H1 (cell line): ENCODE measurements around the gene ENPP1. TPM values are rescaled to one million over a fixed set of nuclear protein-coding genes. Genes with fewer than 3 reads are reported as not detected.

Experiments used
- CTCF ChIA-PET: fragments of 300-600 bp; sonication (Branson Sonifier 250); formaldehyde crosslinking; loops from one replicate; lab custom pipeline; 2021; ENCODE audit not compliant: partially characterized antibody; lab: Charles Lee
- POLR2A ChIA-PET: fragments of 300-600 bp; sonication (Branson Sonifier 250); formaldehyde crosslinking; loops from one replicate; lab custom pipeline; 2021; ENCODE audit warnings: inconsistent platforms; ENCODE audit not compliant: partially characterized antibody; lab: Charles Lee
- DNase-seq, 2 experiments: peaks; one replicate each; pipeline versions ENCODE4 v3.0.0 to v3.0.0-alpha.2; 2010 to 2022; ENCODE audit warnings: low spot score in 2 of 2, low read depth in 1 of 2, mixed read lengths in 1 of 2
- FAIRE-seq: peaks from 2 replicates; lab custom pipeline; 2011; peaks lifted over from hg19 to GRCh38; lab: Jason Lieb, UNC
- H2AFZ ChIP-seq: 2 replicates; pipeline ENCODE4 v1.8.1; 2012; ENCODE audit warnings: low read length, inconsistent platforms
- H2AK5ac ChIP-seq: 2 replicates; pipeline ENCODE4 v1.6.1; 2013; ENCODE audit warnings: low read depth, low read length
- H2BK120ac ChIP-seq: replicated peaks from 2 replicates; pipeline ENCODE3; 2013; ENCODE audit warnings: low read depth, low read length, inconsistent platforms
- H2BK12ac ChIP-seq: 2 replicates; pipeline ENCODE4 v1.6.1; 2013; ENCODE audit warnings: low read depth, low read length
- H2BK15ac ChIP-seq: 2 replicates; pipeline ENCODE4 v1.6.1; 2013; ENCODE audit warnings: low read length
- H2BK20ac ChIP-seq: 2 replicates; pipeline ENCODE4 v1.6.1; 2013; ENCODE audit warnings: low read length
- H2BK5ac ChIP-seq: 2 replicates; pipeline ENCODE4 v1.6.1; 2013; ENCODE audit warnings: low read depth, low read length
- H3K14ac ChIP-seq: 2 replicates; pipeline ENCODE4 v1.6.1; 2013; ENCODE audit warnings: inconsistent platforms; ENCODE audit not compliant: insufficient read length
- H3K18ac ChIP-seq: 2 replicates; pipeline ENCODE4 v1.6.1; 2013; ENCODE audit warnings: low read length; ENCODE audit errors: extremely low read depth
- H3K23ac ChIP-seq: 2 replicates; pipeline ENCODE4 v1.6.1; 2013; ENCODE audit warnings: inconsistent platforms; ENCODE audit not compliant: insufficient read length
- H3K23me2 ChIP-seq: 2 replicates; pipeline ENCODE4 v1.6.1; 2013; ENCODE audit warnings: low read depth, low read length
- H3K27ac ChIP-seq: 2 replicates; pipeline ENCODE4 v1.6.1; 2011; ENCODE audit warnings: low read depth, low read length, inconsistent platforms
- H3K27me3 ChIP-seq, 4 experiments: replicated peaks in 1 of 4; 1 replicate in 1 of 4; 2 replicates in 3 of 4; pipeline versions ENCODE4 v1.6.1 to v1.8.1; 2011 to 2013; ENCODE audit warnings: low read length in 3 of 4, mild to moderate bottlenecking in 3 of 4, inconsistent platforms in 2 of 4, mixed read lengths in 2 of 4, moderate library complexity in 1 of 4; ENCODE audit not compliant: control insufficient read depth in 3 of 4, insufficient read depth in 3 of 4; ENCODE audit errors: extremely low read depth in 1 of 4
- H3K36me3 ChIP-seq, 4 experiments: 2 replicates each; pipeline versions ENCODE4 v1.6.1 to v1.8.1; 2011 to 2013; ENCODE audit warnings: mild to moderate bottlenecking in 4 of 4, low read length in 3 of 4, moderate library complexity in 2 of 4, control low read depth in 1 of 4, inconsistent platforms in 1 of 4; ENCODE audit not compliant: insufficient read depth in 4 of 4, control insufficient read depth in 2 of 4
- H3K4ac ChIP-seq: replicated peaks from 2 replicates; pipeline ENCODE3; 2013; ENCODE audit warnings: low read length, low read depth, mixed read lengths, inconsistent platforms; ENCODE audit not compliant: insufficient read length
- H3K4me1 ChIP-seq, 4 experiments: replicated peaks in 1 of 4; 1 replicate in 1 of 4; 2 replicates in 3 of 4; pipeline versions ENCODE4 v1.6.1 to v1.8.1; 2011 to 2013; ENCODE audit warnings: low read length in 3 of 4, inconsistent platforms in 2 of 4, mixed read lengths in 1 of 4; ENCODE audit not compliant: insufficient read depth in 4 of 4, control insufficient read depth in 3 of 4
- H3K4me2 ChIP-seq, 2 experiments: 2 replicates each; pipeline versions ENCODE4 v1.6.1 to v1.8.1; 2011 to 2013; ENCODE audit warnings: low read depth in 2 of 2, low read length in 2 of 2, control low read depth in 1 of 2, inconsistent platforms in 1 of 2, mild to moderate bottlenecking in 1 of 2; ENCODE audit not compliant: insufficient read depth in 1 of 2
- H3K4me3 ChIP-seq, 4 experiments: fragments of 200-600, 300-600 bp in 1 of 4; sonication (generic), shearing (Covaris generic), sonication (Bioruptor Twin) in 1 of 4; 2 replicates each; pipeline versions ENCODE4 v1.5.1 to v1.8.1; 2011 to 2016; ENCODE audit warnings: low read length in 4 of 4, low read depth in 3 of 4, control low read depth in 2 of 4, inconsistent platforms in 2 of 4, mild to moderate bottlenecking in 2 of 4, mixed read lengths in 1 of 4, moderate library complexity in 1 of 4; ENCODE audit not compliant: insufficient read depth in 2 of 4; ENCODE audit errors: extremely low read depth in 1 of 4
- H3K56ac ChIP-seq: replicated peaks from 2 replicates; pipeline ENCODE3; 2013; ENCODE audit warnings: low read depth, mild to moderate bottlenecking, mixed read lengths, low read length, inconsistent platforms; ENCODE audit not compliant: insufficient read length
- H3K79me1 ChIP-seq: 2 replicates; pipeline ENCODE4 v1.6.1; 2013; ENCODE audit warnings: low read depth, low read length, control low read depth
- H3K79me2 ChIP-seq, 2 experiments: 2 replicates each; pipeline versions ENCODE4 v1.6.1 to v1.8.1; 2012 to 2013; ENCODE audit warnings: low read length in 2 of 2, mild to moderate bottlenecking in 2 of 2, inconsistent platforms in 1 of 2; ENCODE audit not compliant: insufficient read depth in 2 of 2, control insufficient read depth in 1 of 2
- H3K9ac ChIP-seq, 4 experiments: replicated peaks in 1 of 4; 1 replicate in 1 of 4; 2 replicates in 3 of 4; pipeline versions ENCODE4 v1.6.1 to v1.8.1; 2011 to 2013; ENCODE audit warnings: low read depth in 3 of 4, low read length in 3 of 4, control low read depth in 2 of 4, mild to moderate bottlenecking in 2 of 4, moderate library complexity in 2 of 4, inconsistent platforms in 1 of 4; ENCODE audit errors: extremely low read depth in 1 of 4
- H3K9me3 ChIP-seq, 2 experiments: 2 replicates each; pipeline versions ENCODE4 v1.6.1 to v1.8.1; 2012 to 2013; ENCODE audit warnings: mild to moderate bottlenecking in 2 of 2, moderate library complexity in 2 of 2, control low read depth in 1 of 2, inconsistent platforms in 1 of 2, low read depth in 1 of 2, low read length in 1 of 2, mixed read lengths in 1 of 2; ENCODE audit not compliant: insufficient read depth in 2 of 2
- H4K20me1 ChIP-seq, 2 experiments: replicated peaks in 1 of 2; 2 replicates each; pipeline versions ENCODE3 to v1.8.1; 2011 to 2013; ENCODE audit warnings: inconsistent platforms in 2 of 2, low read length in 2 of 2, mild to moderate bottlenecking in 1 of 2; ENCODE audit not compliant: insufficient read depth in 2 of 2, control insufficient read depth in 1 of 2
- H4K5ac ChIP-seq: 2 replicates; pipeline ENCODE4 v1.6.1; 2013; ENCODE audit warnings: low read length, low read depth, mixed read lengths, inconsistent platforms; ENCODE audit not compliant: insufficient read length
- H4K8ac ChIP-seq: 2 replicates; pipeline ENCODE4 v1.8.0; 2013; ENCODE audit warnings: mild to moderate bottlenecking, moderate library complexity, low read length, inconsistent platforms; ENCODE audit not compliant: insufficient read depth; ENCODE audit errors: extremely low read depth
- H4K91ac ChIP-seq: replicated peaks from 2 replicates; pipeline ENCODE3; 2013; ENCODE audit warnings: low read length, mixed read lengths, inconsistent platforms; ENCODE audit not compliant: insufficient read length
- BCL11A ChIP-seq, 2 experiments: IDR thresholded peaks; one replicate each; pipeline ENCODE4 v1.6.1; 2011; ENCODE audit warnings: low read depth in 2 of 2, low read length in 2 of 2, mild to moderate bottlenecking in 2 of 2
- CTCF ChIP-seq, 3 experiments: IDR thresholded peaks; 1 replicate in 2 of 3; 2 replicates in 1 of 3; pipeline versions ENCODE4 v1.5.1 to v1.6.1; 2011; ENCODE audit warnings: low read length in 3 of 3, mild to moderate bottlenecking in 3 of 3, inconsistent platforms in 2 of 3, low read depth in 1 of 3, moderate library complexity in 1 of 3; ENCODE audit not compliant: insufficient read depth in 1 of 3; ENCODE audit errors: control extremely low read depth in 1 of 3
- E2F6 ChIP-seq: IDR thresholded peaks from 2 replicates; pipeline ENCODE4 v1.6.1; 2012; ENCODE audit warnings: inconsistent platforms
- JUN ChIP-seq: IDR thresholded peaks from 2 replicates; pipeline ENCODE4 v1.6.1; 2011; ENCODE audit warnings: low read depth, mild to moderate bottlenecking, improper control_type of control experiment, low read length
- NRF1 ChIP-seq: IDR thresholded peaks from 2 replicates; pipeline ENCODE4 v1.6.1; 2011; ENCODE audit warnings: mild to moderate bottlenecking, low read depth, low read length, improper control_type of control experiment
- RAD21 ChIP-seq, 2 experiments: IDR thresholded peaks in 1 of 2; conservative IDR thresholded peaks in 1 of 2; 2 replicates each; pipeline ENCODE4 v1.6.1; 2011; ENCODE audit warnings: low read depth in 2 of 2, low read length in 2 of 2, improper control_type of control experiment in 1 of 2, inconsistent platforms in 1 of 2, mild to moderate bottlenecking in 1 of 2, moderate library complexity in 1 of 2
- RBBP5 ChIP-seq: IDR thresholded peaks from 2 replicates; pipeline ENCODE4 v1.7.1; 2012; ENCODE audit warnings: low read depth, mild to moderate bottlenecking, inconsistent platforms, low read length, moderate library complexity, borderline replicate concordance
- WGBS, 2 experiments: shearing (Covaris generic) in 1 of 2; methylation state at CpG; one replicate each; pipeline versions ENCODE4 v1.1.6 to v1.1.7; 2013 to 2015; ENCODE audit warnings: low lambda C conversion rate in 2 of 2, mixed read lengths in 2 of 2, inconsistent platforms in 1 of 2, low coverage in 1 of 2, missing lambda C conversion rate in 1 of 2; ENCODE audit not compliant: insufficient replicate concordance in 2 of 2, insufficient coverage in 1 of 2, insufficient read length in 1 of 2; ENCODE audit errors: extremely low coverage in 1 of 2, missing lambda C conversion rate in 1 of 2; 5-methylcytosine and 5-hydroxymethylcytosine counted together
- polyA plus RNA-seq, 7 experiments: library from polyadenylated mRNA; depleted of rRNA in 3 of 7; stranded (reverse) in 5 of 7; unstranded in 2 of 7; fragments of >200 nt in 5 of 7; fragments of 200-250 nt in 2 of 7; gene quantifications; 1 replicate in 5 of 7; 2 replicates in 1 of 7; 4 replicates in 1 of 7; pipeline versions ENCODE4 v1.2.1 to v1.2.3, GENCODE V29; 2011 to 2013; ENCODE audit warnings: missing spikeins in 2 of 7, mixed read lengths in 2 of 7
- total RNA-seq: library from RNA; stranded (reverse); fragmentation: NEBNext Ultra II Directional; extraction: Animal tissue kit (Norgen Biotek cat#: 25700); gene quantifications from 2 replicates; pipeline ENCODE4 v1.2.1, GENCODE V29; 2021

The ENPP1 gene
- total and polyA plus RNA-seq, 2 of the 8 experiments (the other 6 are each of a cell fraction or from before 2014, with no cell fraction given), result 10.1 to 39.1 TPM

GRCh38 chr6:131924881-131925474 lies 117.2 kb downstream of the ENPP1 start:
- H3K9me3 ChIP-seq, result no peaks in the 10 kb centered on the region; a peak in 1 of 4 replicates
- H4K20me1 ChIP-seq, result peaks cover 3 to 5% of the 10 kb centered on the region in 2 experiments
- no peak overlapping the region for H2BK15ac ChIP-seq
- WGBS, 2 experiments, result 87% methylated on average over 4 of the region's 4 CpGs; no CpG with 5 or more reads in 1 of the 2 experiments
- no peaks in the 10 kb centered on the region for H3K79me1 ChIP-seq
- H3K18ac ChIP-seq, result no peak overlapping the region
- no peak overlapping the region for H2BK12ac ChIP-seq
- no peak overlapping the region for H4K91ac ChIP-seq
- FAIRE-seq (no peak), DNase-seq (no peak)
- no peak overlapping the region for H3K23ac ChIP-seq
- peaks cover 0 to 16% (median 6%) of the 10 kb centered on the region in 4 experiments; a peak in 4 of 8 replicates for H3K36me3 ChIP-seq
- H3K4ac ChIP-seq, result no peak overlapping the region
- H4K8ac ChIP-seq, result no peak overlapping the region
- no peak overlapping the region for H4K5ac ChIP-seq
- H2AFZ ChIP-seq, result no peak overlapping the region
- H3K4me1 ChIP-seq, result 0 out of 7 replicates have a peak, but pooled peaks cover 0 to 2% (median 0%) of the 10 kb centered on the region in 4 experiments
- ChIA-PET POLR2A (interaction anchor here (2.2 kb wide), 2 partner anchors 14 to 25 kb away, joined by 5 to 11 read pairs; no protein-coding TSS in a partner anchor), CTCF (interaction anchor here (0.6 to 10.4 kb wide), 41 partner anchors 8 to 854 kb away, joined by 3 to 72 read pairs (median 5); partner anchors contain the start of gene CCN2)
- no peak overlapping the region for H2BK20ac ChIP-seq
- no peak overlapping the region for H2BK120ac ChIP-seq
- H3K14ac ChIP-seq, result no peak overlapping the region
- no peaks in the 10 kb centered on the region for H3K27me3 ChIP-seq
- no peak overlapping the region for H3K4me2 ChIP-seq
- H2BK5ac ChIP-seq, result no peak overlapping the region
- H3K4me3 ChIP-seq, result no peak overlapping the region
- peak; percentile 61 to 66 for TF ChIP-seq RAD21 (IDR thresholded peaks at IDR 0.05 in 1 of 2, conservative IDR thresholded peaks at IDR 0.05 in 1 of 2; ENCODE audit: low read depth in 2 of 2, low read length in 2 of 2)
- no peak for TF ChIP-seq JUN
- no peak for TF ChIP-seq BCL11A (IDR thresholded peaks at IDR 0.05; ENCODE audit: low read depth in 2 of 2, low read length in 2 of 2)
- TF ChIP-seq RBBP5, result no peak
- peak in 2 of 3 experiments; percentile 33 to 35; a peak in 2 of 4 replicates for TF ChIP-seq CTCF (IDR thresholded peaks at IDR 0.05; ENCODE audit: control extremely low read depth in 1 of 3, insufficient read depth in 1 of 3, low read depth in 1 of 3, low read length in 3 of 3)
- TF ChIP-seq E2F6, result no peak
- no peak for TF ChIP-seq NRF1
- H2AK5ac ChIP-seq, result no peak overlapping the region
- H3K9ac ChIP-seq, result no peak overlapping the region
- no peak overlapping the region for H3K56ac ChIP-seq
- H3K23me2 ChIP-seq, result no peaks in the 10 kb centered on the region
- H3K79me2 ChIP-seq, result no peaks in the 10 kb centered on the region
- no peak overlapping the region for H3K27ac ChIP-seq
